COLO829 (cell line): Measurements from ENCODE around the gene ADAM30.
"Not testable (repeated sequence)": the region's sequence is repeated elsewhere in the genome, so short reads cannot be mapped to it uniquely, and the experiment has no call there.

Source experiments
- DNase-seq: peaks from one replicate; pipeline ENCODE4 v3.0.0; 2012; ENCODE audit warnings: low spot score

ADAM30 gene

DNA sequence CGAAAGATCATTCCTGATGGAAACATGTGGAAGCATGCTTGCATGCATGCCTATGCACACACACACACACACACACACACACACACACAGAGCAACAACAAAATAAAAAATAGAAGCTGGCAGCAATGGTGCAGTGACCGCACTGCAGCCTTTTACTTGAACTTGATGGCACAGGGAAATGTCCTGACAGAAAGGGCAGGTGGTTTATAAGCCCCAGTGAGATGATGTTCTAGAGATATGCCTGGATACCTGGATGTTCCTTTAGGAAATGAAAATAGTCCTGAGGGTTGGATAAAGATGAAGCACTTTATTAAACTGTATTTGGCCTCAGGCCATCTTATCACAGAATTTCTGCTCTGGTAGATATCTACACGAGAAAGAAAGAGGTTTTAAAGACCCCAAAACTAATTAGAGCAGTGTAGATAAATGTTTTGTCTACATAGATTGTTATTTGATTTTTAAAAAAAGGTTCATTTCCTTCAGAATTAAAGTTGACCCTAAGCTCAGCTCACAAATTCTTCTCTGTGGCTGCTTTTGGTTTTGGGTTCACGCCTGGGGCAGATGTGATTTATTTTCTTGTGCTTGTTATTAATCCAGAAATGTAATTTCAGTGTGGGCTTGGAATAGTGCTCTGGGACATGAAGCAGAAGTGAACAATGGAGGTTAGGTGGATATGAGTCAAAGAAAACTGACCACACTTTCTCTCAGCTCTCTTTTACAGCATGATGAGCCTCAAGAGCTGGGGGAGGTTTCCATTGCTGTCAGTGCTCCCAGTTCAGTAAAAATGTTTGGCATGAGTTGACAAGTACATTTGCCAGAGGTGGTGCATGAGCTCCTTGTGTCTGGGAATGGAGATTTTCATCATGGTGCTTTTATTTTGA is 22.9 kb downstream of the ADAM30 start:
- no peak for DNase-seq

DNA sequence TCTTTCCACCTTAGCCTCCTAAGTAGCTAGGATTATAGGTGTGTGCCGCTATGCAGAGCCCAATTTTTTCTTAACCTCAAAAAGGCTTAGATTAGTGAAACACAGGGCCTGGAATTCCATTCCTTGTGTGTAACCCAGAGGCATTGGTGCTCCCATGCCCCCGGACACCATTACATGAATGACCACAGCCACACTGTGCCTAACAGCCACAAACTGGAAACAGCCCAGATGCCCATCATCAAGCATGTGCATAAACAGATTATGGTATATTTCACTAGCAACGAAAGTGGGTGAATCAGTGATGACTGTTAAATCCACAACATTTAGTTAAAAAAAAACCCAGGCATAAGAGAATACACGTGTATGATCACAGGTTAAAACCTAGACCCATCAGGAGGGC is 24.4 kb downstream of the ADAM30 start:
- no peak for DNase-seq

DNA sequence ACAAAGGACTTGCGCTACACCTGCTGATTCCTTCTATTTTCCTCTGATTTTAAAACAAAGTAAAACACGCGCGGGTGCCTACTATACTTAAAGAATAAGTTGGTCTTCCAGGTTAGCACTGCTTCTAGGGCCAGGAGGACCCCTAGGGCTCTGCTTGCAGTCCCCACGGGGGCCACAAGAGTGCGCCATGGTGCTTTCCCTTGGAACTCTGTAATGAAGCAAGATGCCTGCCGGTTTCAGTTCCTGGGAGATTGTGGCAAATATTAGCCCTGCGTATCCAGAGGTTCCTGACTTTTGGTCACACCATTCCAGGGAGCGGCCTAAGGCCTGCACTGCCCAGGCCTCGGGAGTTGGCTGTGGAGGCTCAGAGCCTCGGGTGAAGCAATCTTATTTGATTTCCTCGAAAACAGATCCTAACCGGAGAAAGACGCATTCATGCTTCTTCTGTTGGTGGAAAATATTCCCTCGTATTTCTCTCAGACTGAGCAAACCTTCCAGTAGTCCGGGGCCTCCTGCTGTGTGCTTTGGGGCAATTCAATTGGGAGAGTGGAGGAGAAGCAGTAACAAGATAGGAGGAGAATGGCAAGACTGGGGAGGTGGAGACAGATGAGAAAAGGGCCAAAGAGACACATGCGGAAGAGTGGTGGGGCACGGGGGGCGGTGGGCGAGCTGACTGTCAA is 25.3 kb downstream of the ADAM30 start:
- DNase-seq: peak; percentile 72

DNA sequence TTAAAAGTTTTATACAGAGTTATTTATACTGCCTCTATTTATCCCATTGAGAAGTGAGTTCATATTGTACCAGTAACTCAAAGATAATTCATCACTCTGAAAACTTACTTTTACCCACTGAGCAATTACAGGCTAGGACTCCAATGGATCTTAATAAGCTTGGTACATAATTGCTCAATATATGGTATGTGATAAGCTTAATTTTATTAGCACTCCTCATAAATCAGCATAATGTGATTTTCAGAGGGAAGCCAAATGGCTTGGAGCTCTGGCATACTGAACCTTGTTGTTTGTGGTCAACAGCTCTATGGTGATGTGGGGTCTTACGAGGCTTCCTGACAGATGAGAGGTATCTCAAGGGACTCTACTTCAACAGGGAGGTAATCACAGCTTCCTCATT is 26.3 kb downstream of the ADAM30 start:
- no peak for DNase-seq

DNA sequence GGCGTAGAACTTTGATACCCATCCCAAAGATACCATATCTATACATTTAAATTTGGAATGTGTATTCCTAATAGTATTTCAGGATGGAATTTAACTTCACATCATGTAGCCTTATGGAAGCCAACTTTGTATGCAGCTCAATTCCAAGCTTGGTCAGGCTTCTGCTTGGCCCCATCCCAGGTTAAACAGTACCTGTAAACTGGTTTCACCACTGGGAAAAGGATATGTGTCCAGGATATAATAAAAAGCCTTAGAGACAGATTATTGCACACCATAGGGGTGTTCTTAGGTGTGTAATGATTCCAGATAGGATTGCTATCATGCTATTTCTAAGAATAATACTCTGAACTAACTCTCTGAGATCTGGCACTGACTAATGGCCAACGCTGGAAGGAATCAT is 28.1 kb downstream of the ADAM30 start:
- no peak for DNase-seq

DNA sequence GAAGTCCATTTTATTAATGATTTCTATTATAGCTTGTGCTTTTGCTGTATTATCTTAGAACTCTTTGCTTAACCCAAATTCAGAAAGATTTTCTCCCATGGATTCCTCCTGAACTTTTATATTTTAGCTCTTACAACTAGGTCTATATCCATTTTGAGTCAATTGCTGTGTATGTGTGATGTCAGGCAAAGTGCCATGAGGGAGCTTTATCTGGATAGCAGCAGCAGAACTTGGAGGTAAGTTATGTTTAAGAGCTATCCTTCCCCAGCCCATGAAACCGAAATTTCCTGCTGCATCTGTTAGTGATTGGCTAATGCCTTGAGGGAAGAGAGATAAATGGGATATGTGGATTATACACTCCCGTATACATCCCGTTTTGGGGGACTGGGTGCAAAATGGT is 29.9 kb downstream of the ADAM30 start:
- no peak for DNase-seq

DNA sequence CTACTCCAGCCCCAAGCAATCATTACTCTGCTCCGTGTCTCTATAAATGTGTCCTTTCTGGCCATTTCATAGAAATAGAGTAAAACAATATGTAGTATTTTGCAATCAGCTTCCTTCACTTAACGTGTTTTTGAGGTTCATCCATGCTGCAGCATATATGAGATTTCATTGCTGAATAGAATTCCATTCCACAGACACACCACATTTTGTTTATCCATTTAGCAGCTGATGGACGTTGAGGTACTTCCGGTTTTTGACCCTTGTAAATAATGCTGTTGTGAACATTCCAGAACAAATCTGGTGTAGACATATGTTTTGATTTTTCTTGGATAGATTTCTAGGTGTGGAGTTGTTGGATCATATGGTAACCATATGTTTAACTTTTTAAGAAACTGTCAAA is 30.7 kb downstream of the ADAM30 start:
- DNase-seq: no peak

DNA sequence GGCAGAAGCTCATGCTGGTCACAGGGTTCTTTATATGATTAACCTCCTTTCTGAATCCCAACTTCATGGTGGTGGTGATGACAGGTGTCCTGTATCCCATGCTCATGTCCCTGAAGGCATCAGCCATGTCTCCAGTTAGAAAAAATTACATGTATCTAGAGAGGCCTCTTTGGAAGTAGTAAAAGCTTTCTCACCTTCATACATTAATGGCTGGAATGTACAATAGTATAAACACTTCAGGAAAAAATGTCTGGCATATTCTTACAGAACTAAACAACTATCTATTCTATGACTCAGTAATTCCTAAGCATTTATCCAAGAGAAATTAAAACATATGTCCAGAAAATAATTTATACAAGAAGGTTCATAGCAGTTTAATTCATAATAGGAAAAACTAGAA is 34.0 kb downstream of the ADAM30 start:
- DNase-seq: no peak

DNA sequence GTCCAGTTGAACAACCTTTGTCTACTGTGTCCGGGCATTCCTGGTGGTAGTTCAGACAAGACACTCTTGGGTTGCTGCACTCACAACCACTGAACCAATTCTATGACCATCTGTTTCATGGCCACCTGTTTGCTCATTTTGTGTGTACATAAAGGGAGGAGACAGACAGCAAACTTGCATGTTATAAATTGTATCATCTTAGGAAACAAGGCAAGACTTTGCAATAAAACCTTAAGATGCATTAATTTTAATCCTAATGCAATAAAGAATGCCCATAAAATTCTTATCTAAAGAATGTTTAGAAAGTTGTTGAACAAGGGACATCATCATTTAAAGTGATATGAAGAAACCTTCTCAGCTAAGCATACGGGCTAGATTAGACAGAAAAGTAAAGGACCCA is 34.8 kb downstream of the ADAM30 start:
- DNase-seq: no peak

DNA sequence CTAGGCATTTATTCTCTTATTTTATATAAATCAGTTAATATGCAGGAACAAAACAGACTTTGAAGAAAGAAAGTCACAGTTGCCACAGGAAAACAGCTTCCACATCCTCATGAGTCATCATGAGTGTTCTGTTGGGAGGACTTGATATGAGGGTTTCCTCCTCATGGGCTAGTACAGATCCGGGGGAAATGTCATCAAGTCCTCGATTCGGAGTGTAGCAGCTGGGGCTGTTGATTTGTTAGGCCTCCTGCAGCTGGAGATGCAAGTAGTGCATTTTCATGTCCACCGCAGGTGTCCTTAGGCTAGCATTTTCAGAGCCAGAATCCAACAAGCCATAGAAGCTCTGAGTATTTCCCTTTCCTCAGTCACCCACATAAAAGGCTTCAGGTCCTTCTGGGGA is 36.7 kb downstream of the ADAM30 start:
- DNase-seq: peak; percentile 58

DNA sequence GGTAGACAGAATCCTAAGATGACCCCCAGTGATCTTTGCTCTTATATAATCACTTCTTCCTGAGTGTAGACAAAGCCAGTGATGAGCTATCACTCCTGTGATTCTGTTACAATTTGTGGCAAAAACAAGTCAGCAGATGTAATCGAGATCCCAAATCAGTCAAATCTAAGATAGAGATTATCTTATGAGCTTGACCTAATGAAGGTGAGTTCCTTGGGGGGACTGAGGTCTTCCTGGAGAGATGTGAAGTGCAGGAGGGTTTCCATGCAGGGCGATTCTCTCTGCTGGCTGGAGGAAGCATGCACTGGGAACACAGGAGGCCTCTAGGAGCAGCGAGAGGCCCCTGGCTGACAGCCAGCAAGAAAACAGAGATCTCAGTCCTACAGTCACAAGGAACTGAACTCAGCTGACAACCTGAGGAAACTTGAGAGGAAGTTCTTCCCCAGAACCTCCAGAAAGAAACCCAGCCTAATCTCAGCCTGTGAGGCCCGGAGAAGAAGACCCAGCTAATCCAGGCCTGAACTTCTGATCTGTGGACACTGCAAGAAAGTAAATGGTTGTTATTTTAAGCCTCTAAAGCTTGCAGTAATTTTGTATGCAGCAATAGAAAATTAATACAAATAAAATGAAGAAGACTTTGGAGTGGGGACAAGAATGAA is 37.6 kb downstream of the ADAM30 start:
- DNase-seq: not testable (repeated sequence)

DNA sequence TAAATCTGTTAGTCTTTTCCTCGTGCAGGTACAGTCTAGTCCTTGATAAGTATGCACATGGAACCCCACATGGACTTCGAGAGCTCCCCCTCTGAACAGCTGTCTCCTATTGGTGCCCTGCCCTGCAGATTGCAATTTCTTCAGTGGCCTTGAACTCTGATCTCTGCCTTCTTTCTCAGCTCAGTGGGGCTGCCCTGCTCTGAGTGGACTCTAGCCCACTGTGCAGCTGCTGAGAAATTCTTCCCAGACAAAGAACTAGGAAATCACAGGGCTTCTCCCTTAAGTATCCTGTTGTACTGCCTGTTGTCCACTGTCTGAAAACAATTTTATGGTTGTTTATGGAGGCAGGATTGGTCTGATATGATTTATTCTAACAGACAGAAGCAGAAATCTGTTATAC is 38.2 kb downstream of the ADAM30 start:
- no peak for DNase-seq

DNA sequence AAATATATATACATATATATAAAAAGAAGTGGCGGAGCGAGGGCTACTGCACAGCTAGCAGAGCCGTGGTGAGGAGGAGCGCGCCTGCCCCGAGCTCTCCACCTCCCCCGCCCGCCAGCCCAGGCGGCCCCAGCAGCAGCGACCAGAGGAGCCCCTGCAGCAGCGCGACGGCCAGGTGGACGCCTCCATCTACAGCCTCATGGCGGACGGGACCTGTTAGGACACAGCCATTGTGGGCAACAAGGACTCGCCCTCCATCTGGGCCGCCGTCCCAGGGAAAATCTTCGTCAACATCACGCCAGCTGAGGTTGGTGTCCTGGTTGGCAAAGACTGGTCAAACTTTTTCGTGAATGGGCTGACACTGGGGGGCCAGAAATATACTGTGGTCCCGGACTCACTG is 43.2 kb downstream of the ADAM30 start:
- DNase-seq: no peak

DNA sequence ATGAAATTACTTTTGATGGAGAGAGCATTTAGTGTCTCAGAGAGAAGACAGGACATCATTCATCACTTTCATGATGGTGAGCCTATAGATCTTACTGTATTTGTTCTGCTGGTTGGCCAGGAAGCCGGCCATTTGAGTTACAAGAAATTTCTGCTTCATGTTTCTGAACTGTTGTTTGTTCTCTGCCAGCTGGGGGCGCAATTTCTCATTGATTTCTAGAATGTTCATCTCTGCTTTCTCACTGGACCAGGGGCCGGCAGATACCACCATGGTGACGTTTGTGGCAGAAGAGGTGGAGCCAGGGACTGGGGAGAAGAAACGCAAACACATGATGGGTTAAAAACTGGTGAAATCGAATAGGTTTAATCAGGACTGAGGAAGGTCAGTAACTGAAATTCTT is 52.1 kb downstream of the ADAM30 start:
- not testable (repeated sequence) for DNase-seq
